ENCODE data around the gene PNKD. TPM values are rescaled to one million over a fixed set of nuclear protein-coding genes. Genes with fewer than 3 reads are reported as not detected.

The PNKD gene
- total and polyA plus RNA-seq, 2 of the 8 experiments (the other 6 are each of a cell fraction or from before 2014, with no cell fraction given): 43.9 to 65.4 TPM

GRCh38 chr2:218286570-218287459 is 16.5 kb downstream of the PNKD start (continued):
- TF ChIP-seq PHF8 (conservative IDR thresholded peaks at IDR 0.05; ENCODE audit: low read depth, low read length) (no peak), POLR2A (IDR thresholded peaks at IDR 0.05; ENCODE audit: control extremely low read depth in 1 of 2, low read depth in 2 of 2, low read length in 2 of 2) (no peak), GABPA (IDR thresholded peaks at IDR 0.05; ENCODE audit: borderline replicate concordance, insufficient read depth, low read length) (no peak), GTF2F1 (IDR thresholded peaks at IDR 0.05; ENCODE audit: borderline replicate concordance, low read depth, low read length) (no peak), HDAC6 (IDR thresholded peaks at IDR 0.05; ENCODE audit: low read depth, low read length) (no peak)
